ENCODE results near the gene CASP1. TPM values are rescaled to one million over a fixed set of nuclear protein-coding genes. Genes with fewer than 3 reads are reported as not detected.

Gene CASP1
- total RNA-seq, 1 donor: 12.3 TPM

DNA sequence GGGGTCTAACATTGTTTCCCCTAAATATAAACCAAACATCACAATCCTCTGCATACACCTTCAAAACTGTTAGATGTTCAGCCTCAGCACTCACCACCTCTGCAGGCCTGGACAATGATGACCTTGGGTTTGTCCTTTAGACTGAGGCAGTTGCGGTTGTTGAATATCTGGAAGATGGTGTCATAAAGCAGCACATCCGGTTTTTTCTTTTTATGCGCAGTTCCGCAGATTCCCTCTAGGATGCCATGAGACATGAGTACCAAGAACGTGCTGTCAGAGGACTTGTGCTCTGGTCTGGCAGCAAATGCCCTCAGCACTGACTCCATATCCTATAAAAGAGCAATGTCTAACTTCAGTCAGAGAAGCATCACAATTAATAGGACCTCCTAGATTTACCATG, 34.8 kb downstream of the CASP1 start:
- DNase-seq (ENCODE audit: low read depth): no peak
- no peak overlapping the region for H3K4me3 ChIP-seq (ENCODE audit: low read depth, low read length)
- TF ChIP-seq, protein P1, sequence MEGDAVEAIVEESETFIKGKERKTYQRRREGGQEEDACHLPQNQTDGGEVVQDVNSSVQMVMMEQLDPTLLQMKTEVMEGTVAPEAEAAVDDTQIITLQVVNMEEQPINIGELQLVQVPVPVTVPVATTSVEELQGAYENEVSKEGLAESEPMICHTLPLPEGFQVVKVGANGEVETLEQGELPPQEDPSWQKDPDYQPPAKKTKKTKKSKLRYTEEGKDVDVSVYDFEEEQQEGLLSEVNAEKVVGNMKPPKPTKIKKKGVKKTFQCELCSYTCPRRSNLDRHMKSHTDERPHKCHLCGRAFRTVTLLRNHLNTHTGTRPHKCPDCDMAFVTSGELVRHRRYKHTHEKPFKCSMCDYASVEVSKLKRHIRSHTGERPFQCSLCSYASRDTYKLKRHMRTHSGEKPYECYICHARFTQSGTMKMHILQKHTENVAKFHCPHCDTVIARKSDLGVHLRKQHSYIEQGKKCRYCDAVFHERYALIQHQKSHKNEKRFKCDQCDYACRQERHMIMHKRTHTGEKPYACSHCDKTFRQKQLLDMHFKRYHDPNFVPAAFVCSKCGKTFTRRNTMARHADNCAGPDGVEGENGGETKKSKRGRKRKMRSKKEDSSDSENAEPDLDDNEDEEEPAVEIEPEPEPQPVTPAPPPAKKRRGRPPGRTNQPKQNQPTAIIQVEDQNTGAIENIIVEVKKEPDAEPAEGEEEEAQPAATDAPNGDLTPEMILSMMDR (IDR thresholded peaks at IDR 0.05; ENCODE audit: insufficient read depth, low read length): no peak

DNA sequence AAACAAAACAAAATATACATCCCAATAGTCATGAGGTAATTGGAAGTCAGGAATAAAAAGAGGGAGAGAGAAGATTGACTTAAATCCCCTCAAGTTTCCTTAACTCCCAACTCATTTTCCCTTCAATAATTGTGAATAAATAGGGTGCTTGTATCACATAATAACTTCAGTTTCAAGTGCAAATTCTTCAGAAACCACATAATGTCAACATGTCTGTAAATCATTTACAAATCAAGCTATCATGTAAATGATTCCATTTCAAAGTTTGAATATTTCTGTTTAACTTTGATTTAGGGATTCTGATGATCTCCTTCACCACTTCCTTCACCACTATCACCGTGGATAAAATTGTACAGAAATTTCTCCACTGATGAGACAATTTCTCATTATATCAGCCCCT, 35.2 kb downstream of the CASP1 start:
- DNase-seq (ENCODE audit: low read depth): no peak
- TF ChIP-seq, protein P1 (IDR thresholded peaks at IDR 0.05; ENCODE audit: insufficient read depth, low read length): no peak
- H3K4me3 ChIP-seq (ENCODE audit: low read depth, low read length): no peak overlapping the region

DNA sequence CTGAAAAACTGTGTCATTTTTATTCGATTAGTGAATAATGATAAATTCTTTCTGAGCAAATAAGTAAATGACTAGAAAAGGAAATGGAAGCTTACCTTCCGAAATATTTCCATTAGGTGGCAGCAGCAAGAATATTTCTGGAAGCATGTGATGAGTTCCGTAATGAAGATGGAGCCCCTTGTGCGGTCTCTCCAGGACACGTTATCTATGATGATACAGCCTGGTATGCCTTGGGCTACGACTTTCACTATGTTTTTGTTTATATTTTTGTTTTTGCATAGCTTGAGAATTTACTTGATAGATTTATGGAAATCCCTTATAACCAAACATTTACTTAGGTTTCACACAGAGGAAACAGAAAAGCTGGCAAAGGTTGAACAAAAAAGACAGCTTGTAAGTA, 37.7 kb downstream of the CASP1 start:
- peak; percentile 50 for DNase-seq (ENCODE audit: low read depth)
- no peak overlapping the region for H3K4me3 ChIP-seq (ENCODE audit: low read depth, low read length)
- TF ChIP-seq, protein P1 (IDR thresholded peaks at IDR 0.05; ENCODE audit: insufficient read depth, low read length): peak; percentile 17

DNA sequence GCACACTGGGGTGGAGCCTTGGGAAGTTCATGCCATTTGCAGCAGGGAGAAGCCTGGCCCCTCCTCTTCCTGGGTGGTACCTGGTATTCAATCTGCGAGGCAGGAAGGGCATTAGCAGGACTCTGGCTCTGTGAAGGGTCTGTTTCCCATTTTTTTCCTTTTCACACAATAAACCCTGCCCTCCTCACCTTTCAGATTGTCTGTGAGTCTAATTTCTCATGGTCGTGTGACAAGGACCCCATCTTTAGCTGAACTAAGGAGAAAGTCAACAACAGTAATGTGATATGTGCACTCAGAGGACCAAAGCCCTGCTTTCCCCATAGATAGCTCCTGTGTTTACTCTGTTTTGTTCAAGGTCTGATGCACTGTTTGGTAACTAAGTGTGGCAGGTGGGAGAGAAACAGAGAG, 39.9 kb downstream of the CASP1 start:
- DNase-seq (ENCODE audit: low read depth): no peak
- H3K4me3 ChIP-seq (ENCODE audit: low read depth, low read length): no peak overlapping the region
- TF ChIP-seq, protein P1 (IDR thresholded peaks at IDR 0.05; ENCODE audit: insufficient read depth, low read length): no peak

DNA sequence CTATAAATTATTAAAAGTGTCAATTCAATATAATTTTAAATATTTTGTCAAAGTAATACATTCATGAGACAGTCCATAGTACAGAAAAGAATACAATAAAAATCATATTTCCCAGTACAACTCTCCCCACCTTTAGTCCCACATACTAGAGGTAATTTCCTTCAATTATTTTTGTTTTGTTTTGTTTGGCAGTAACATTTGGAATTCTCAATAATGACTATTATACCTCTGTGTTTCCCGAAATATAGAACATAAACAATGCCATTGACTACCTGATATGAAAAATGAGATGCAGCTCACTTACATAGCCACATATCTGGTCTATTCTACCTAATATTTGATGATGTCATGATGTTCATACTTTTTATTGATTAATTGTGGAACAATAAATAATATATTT, 42.2 kb downstream of the CASP1 start:
- TF ChIP-seq, protein P1 (IDR thresholded peaks at IDR 0.05; ENCODE audit: insufficient read depth, low read length): no peak
- no peak for DNase-seq (ENCODE audit: low read depth)
- no peak overlapping the region for H3K4me3 ChIP-seq (ENCODE audit: low read depth, low read length)

DNA sequence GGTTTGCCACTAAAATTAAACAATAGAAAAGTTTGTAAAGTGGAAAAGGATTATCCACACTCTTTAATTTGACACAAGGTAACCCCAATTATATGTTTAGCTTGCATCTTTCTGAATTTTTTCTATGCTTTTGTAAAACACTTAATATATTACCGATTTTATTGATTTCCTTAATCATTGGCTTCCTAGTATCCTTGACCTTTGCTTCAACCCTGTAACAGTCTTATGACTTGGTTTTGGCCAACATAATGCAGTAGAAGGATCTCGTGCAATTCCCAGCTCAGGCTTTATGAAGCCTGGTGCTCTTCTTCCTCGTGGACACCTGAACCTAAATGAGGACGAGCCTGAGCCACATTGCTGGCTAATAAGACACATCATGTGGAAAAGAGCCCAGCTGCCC, 43.0 kb downstream of the CASP1 start:
- H3K4me3 ChIP-seq (ENCODE audit: low read depth, low read length): no peak overlapping the region
- TF ChIP-seq, protein P1 (IDR thresholded peaks at IDR 0.05; ENCODE audit: insufficient read depth, low read length): no peak
- DNase-seq (ENCODE audit: low read depth): no peak

DNA sequence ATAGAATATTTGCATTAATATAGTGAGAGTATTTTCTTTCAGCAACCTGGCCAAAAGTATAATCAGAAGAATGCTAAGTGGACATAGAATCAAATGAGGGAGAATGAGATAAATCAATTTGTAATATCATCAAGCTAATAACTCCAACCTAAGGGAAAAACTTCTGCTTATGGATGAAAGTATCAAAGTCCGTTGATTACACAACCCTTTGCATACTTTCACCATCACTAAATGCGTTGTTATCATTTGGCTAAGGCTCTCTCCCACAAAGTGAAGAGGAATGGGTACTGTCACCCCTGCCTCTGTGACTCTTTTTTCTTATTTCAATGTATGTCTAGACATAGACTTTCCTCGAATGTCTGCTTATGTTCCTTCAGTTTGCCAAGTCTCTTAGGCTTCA, 50.1 kb downstream of the CASP1 start:
- TF ChIP-seq, protein P1 (IDR thresholded peaks at IDR 0.05; ENCODE audit: insufficient read depth, low read length): no peak
- no peak for DNase-seq (ENCODE audit: low read depth)

More for the DNA sequence above, 50.1 kb downstream of the CASP1 start:
- no peak overlapping the region for H3K4me3 ChIP-seq (ENCODE audit: low read depth, low read length)

All from fibroblast of the aortic adventitia (primary cell).